Measurements from ENCODE around the gene METTL27. TPM values are rescaled to one million over a fixed set of nuclear protein-coding genes. Genes with fewer than 3 reads are reported as not detected.

METTL27 gene
- total RNA-seq, 4 donors from 2014 or later, result 2.1 to 7.9 (median 2.4) TPM

GRCh38 chr7:73828107-73828803 is 14.1 kb downstream of the METTL27 start:
- TF ChIP-seq, protein P1, sequence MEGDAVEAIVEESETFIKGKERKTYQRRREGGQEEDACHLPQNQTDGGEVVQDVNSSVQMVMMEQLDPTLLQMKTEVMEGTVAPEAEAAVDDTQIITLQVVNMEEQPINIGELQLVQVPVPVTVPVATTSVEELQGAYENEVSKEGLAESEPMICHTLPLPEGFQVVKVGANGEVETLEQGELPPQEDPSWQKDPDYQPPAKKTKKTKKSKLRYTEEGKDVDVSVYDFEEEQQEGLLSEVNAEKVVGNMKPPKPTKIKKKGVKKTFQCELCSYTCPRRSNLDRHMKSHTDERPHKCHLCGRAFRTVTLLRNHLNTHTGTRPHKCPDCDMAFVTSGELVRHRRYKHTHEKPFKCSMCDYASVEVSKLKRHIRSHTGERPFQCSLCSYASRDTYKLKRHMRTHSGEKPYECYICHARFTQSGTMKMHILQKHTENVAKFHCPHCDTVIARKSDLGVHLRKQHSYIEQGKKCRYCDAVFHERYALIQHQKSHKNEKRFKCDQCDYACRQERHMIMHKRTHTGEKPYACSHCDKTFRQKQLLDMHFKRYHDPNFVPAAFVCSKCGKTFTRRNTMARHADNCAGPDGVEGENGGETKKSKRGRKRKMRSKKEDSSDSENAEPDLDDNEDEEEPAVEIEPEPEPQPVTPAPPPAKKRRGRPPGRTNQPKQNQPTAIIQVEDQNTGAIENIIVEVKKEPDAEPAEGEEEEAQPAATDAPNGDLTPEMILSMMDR (IDR thresholded peaks at IDR 0.05; ENCODE audit: low read depth), result no peak

DNA sequence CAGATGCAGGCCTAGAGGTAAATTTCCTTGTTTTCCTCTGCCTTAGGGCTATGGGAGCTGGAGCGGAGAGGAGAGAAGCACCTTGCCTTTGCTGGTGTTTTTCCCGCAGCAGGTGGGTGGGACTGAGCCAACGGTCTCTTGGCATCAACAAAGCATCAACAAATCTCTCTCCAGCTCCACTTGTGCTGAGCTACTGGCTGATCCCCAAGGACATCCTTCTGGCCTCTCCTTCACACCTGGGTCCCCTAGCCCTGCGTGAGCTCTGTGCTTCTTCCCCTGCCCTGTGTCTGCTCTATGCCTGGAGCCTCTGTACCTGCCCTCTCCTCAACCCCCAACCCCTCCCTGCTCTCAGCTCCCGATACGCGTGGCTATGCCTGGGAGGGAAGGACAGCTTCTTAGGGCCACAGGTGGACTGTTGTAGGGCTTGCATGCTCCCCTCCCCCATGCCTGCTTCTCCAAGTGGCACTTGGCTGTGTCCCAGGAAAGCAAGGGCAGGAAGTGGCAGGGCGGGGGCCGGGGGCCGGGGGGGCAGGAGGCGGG is 14.7 kb downstream of the METTL27 start:
- TF ChIP-seq, protein P1 (IDR thresholded peaks at IDR 0.05; ENCODE audit: low read depth), result no peak

GRCh38 chr7:73824986-73825385 is 17.3 kb downstream of the METTL27 start:
- TF ChIP-seq, protein P1 (IDR thresholded peaks at IDR 0.05; ENCODE audit: low read depth), result no peak

DNA sequence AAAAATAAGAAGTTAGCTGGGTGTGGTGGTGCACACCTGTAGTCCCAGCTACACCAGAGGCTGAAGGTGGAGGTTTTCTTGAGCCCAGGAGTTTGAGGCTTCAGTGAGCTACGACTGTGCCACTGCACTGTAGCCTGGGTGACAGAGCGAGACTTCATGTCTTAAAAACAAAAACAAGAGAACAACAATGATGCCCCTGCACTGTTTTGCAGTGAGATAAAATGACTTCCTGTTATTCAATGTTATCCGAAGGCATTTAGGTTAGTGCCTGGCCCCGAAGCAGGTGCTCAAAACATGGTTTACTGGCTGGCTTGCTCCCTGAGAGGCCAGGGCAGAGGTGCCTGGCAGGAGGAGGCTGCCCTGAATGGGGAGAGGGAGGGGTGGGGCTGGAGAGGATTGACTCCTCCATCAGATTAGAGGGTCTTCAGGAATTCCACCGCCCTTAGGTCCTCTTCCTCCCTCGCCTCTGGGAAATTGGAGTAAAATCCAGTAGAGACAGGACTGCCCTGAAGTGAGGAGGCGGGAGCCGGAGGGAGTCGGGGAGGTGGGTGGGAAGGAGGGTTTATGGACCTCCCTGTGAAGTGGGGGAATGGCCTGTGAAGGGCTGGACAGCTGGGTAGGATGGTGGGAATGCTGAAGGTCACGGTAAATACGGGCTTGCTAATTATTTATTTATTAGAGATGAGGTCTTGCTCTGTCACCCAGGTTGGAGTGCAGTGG is 18.3 kb downstream of the METTL27 start:
- TF ChIP-seq, protein P1 (IDR thresholded peaks at IDR 0.05; ENCODE audit: low read depth), result no peak

- TF ChIP-seq, protein P1 (IDR thresholded peaks at IDR 0.05; ENCODE audit: low read depth), result no peak
Measured at GRCh38 chr7:73823257-73823656, 19.1 kb downstream of the METTL27 start.

DNA sequence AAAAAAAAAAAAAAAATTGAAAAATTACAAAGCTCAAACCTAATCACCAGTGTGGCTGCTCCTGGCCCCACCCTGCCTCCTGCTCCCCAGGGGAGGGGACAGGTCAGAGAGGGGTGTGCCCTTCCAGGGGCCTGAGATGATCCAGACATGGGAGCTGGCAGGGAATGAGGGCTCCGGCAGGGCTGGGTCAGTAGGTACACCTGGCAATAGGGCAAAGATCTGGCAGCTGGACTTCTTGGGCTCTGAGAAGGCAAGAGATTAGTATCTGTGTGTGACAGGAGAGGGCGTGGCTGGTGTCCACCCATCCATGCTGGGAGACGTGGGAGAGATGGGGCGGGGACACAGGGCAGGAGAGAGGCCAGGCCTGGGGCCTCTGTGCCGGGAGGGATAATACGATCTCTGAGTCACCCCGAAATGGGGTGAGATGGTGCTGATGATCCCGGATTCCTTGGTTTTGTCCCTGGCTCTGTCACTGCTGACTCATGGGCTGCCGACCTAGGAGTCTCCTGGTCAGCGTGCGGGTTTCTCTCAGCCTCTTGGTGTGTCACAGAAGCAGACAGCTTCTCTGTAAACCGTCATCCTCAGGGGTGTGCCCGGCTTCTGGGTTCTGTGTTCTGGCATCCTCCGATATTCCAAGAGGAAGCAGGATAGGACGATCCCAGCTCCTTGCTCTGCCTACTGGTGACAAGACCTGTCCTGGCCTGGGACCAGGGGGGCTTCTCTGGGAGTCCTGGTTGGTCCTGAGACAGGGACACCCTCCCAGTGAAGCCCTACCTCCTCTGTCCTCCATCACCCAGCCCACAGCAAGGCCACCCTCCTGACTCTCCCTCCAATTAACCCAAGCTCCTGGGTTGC is 19.8 kb downstream of the METTL27 start:
- TF ChIP-seq, protein P1 (IDR thresholded peaks at IDR 0.05; ENCODE audit: low read depth), result no peak

Data from subcutaneous adipose tissue (tissue), 4 donors.